SK-N-MC (cell line): ENCODE measurements around the gene ANKFN1.

ENCODE experiments used
- EZH2 ChIP-seq: fragments of 200-600 bp; sonication (generic); IDR thresholded peaks from one replicate; pipeline ENCODE4 v1.6.1; 2017; ENCODE audit warnings: antibody characterized with exemption
- POLR2AphosphoS5 ChIP-seq: IDR thresholded peaks from 2 replicates; pipeline ENCODE4 v1.6.1; 2012; ENCODE audit warnings: mild to moderate bottlenecking, low read depth, low read length, borderline replicate concordance

DNA sequence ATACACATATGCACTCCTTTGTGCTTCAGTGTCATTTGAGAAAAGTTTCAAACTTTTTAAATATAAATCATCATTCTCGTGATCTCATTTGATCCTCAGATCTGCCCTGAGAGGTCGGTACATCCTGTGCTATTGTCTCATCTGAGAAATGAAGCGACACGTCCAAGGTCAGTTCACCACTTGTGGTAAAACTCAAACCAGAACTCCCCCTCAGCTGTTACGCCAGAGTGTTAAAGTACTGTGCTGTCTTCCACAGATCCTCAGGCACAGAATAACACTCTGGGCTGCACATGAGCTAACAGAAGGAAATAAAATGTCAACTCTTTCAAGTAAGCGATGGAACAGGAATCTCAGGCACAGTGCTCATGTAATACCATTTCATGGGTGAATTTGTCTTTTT lies 31.4 kb downstream of the ANKFN1 start:
- no peak for TF ChIP-seq EZH2
- no peak for TF ChIP-seq POLR2AphosphoS5
